ENCODE measurements around the gene NLK. TPM values are rescaled to one million over a fixed set of nuclear protein-coding genes. Genes with fewer than 3 reads are reported as not detected.
"Not testable (repeated sequence)": the region's sequence is repeated elsewhere in the genome, so short reads cannot be mapped to it uniquely, and the experiment has no call there.

The NLK gene
- total RNA-seq, 1 experiment from 2014 or later: 28.0 TPM

- Histone ChIP-seq H3K4me1 (ENCODE audit: control insufficient read depth, insufficient read depth, low read length) (no peaks in the 10 kb centered on the region), H3K9me3 (ENCODE audit: control insufficient read depth, insufficient read depth, low read depth, low read length) (no peaks in the 10 kb centered on the region), H3K4me3 (ENCODE audit: low read depth in 2 of 2, low read length in 2 of 2) (no peak overlapping the region), H3K36me3 (ENCODE audit: control insufficient read depth, insufficient read depth, low read length) (no peaks in the 10 kb centered on the region), H3K27ac (ENCODE audit: low read length) (no peak overlapping the region), H3K27me3 (ENCODE audit: control insufficient read depth, insufficient read depth, low read length) (no peaks in the 10 kb centered on the region)
- DNase-seq (ENCODE audit: low read depth, low spot score) (no peak), ATAC-seq (no peak)
- ChIA-PET POLR2A (interaction anchor here (0.6 kb wide), 1 partner anchor 1462 kb away, joined by 4 read pairs; no protein-coding TSS in a partner anchor), CTCF (interaction anchor here (0.5 kb wide), 1 partner anchor 541 kb away, joined by 3 read pairs; no protein-coding TSS in a partner anchor)
- TF ChIP-seq TCF7L2 (IDR thresholded peaks at IDR 0.05; ENCODE audit: low read depth, low read length) (no peak), SIN3A (IDR thresholded peaks at IDR 0.05; ENCODE audit: borderline replicate concordance, insufficient read depth, low read depth, low read length) (no peak), REST (IDR thresholded peaks at IDR 0.05; ENCODE audit: insufficient read depth in 1 of 2, low read depth in 2 of 2, low read length in 1 of 2) (no peak), POLR2AphosphoS5 (IDR thresholded peaks at IDR 0.05; ENCODE audit: low read depth, low read length) (no peak), CTCF (IDR thresholded peaks at IDR 0.05) (no peak)
- in situ Hi-C loops (cut with HindIII; ENCODE audit: low pct_unique_long_range_greater_than_20kb, low sequenced_read_pairs): no loop called here
- BruUV-seq (replicated peaks): no TSS peak
- intact Hi-C loops (cut with micrococcal nuclease; ENCODE audit: unreplicated experiment): no loop called here
Observed at GRCh38 chr17:28151001-28151400, 108.5 kb downstream of the NLK start.

GRCh38 chr17:28154214-28154613, 111.7 kb downstream of the NLK start:
- no peak for ATAC-seq
- TF ChIP-seq TCF7L2 (IDR thresholded peaks at IDR 0.05; ENCODE audit: low read depth, low read length): no peak
- TF ChIP-seq POLR2AphosphoS5 (IDR thresholded peaks at IDR 0.05; ENCODE audit: low read depth, low read length): no peak
- no peak for TF ChIP-seq CTCF (IDR thresholded peaks at IDR 0.05)
- TF ChIP-seq REST (IDR thresholded peaks at IDR 0.05; ENCODE audit: insufficient read depth in 1 of 2, low read depth in 2 of 2, low read length in 1 of 2): no peak
- TF ChIP-seq SIN3A (IDR thresholded peaks at IDR 0.05; ENCODE audit: borderline replicate concordance, insufficient read depth, low read depth, low read length): no peak
- no peak for DNase-seq (ENCODE audit: low read depth, low spot score)
- no TSS peak for BruUV-seq (replicated peaks)
- intact Hi-C loops (cut with micrococcal nuclease; ENCODE audit: unreplicated experiment): no loop called here
- H3K27ac ChIP-seq (ENCODE audit: low read length): no peak overlapping the region
- POLR2A ChIA-PET: interaction anchor here (0.5 kb wide), 1 partner anchor 23 kb away, joined by 11 read pairs; no protein-coding TSS in a partner anchor
- H3K36me3 ChIP-seq (ENCODE audit: control insufficient read depth, insufficient read depth, low read length): no peaks in the 10 kb centered on the region
- H3K4me1 ChIP-seq (ENCODE audit: control insufficient read depth, insufficient read depth, low read length): no peaks in the 10 kb centered on the region
- H3K27me3 ChIP-seq (ENCODE audit: control insufficient read depth, insufficient read depth, low read length): no peaks in the 10 kb centered on the region
- H3K4me3 ChIP-seq (ENCODE audit: low read depth in 2 of 2, low read length in 2 of 2): no peak overlapping the region
- in situ Hi-C loops (cut with HindIII; ENCODE audit: low pct_unique_long_range_greater_than_20kb, low sequenced_read_pairs): no loop called here
- CTCF ChIA-PET: no interaction called here
- H3K9me3 ChIP-seq (ENCODE audit: control insufficient read depth, insufficient read depth, low read depth, low read length): no peaks in the 10 kb centered on the region

GRCh38 chr17:28155405-28155804, 112.9 kb downstream of the NLK start:
- H3K36me3 ChIP-seq (ENCODE audit: control insufficient read depth, insufficient read depth, low read length); POLR2A ChIA-PET; DNase-seq (ENCODE audit: low read depth, low spot score); H3K4me1 ChIP-seq (ENCODE audit: control insufficient read depth, insufficient read depth, low read length); BruUV-seq (replicated peaks); H3K27me3 ChIP-seq (ENCODE audit: control insufficient read depth, insufficient read depth, low read length); ATAC-seq; CTCF ChIA-PET; H3K27ac ChIP-seq (ENCODE audit: low read length); H3K4me3 ChIP-seq (ENCODE audit: low read depth in 2 of 2, low read length in 2 of 2); H3K9me3 ChIP-seq (ENCODE audit: control insufficient read depth, insufficient read depth, low read depth, low read length); intact Hi-C loops (cut with micrococcal nuclease; ENCODE audit: unreplicated experiment); in situ Hi-C loops (cut with HindIII; ENCODE audit: low pct_unique_long_range_greater_than_20kb, low sequenced_read_pairs): not testable (repeated sequence)
